ENCODE measurements around the gene KIF1A. TPM values are rescaled to one million over a fixed set of nuclear protein-coding genes. Genes with fewer than 3 reads are reported as not detected.

Gene KIF1A
- total RNA-seq, 1 experiment from 2014 or later: 279 TPM

DNA sequence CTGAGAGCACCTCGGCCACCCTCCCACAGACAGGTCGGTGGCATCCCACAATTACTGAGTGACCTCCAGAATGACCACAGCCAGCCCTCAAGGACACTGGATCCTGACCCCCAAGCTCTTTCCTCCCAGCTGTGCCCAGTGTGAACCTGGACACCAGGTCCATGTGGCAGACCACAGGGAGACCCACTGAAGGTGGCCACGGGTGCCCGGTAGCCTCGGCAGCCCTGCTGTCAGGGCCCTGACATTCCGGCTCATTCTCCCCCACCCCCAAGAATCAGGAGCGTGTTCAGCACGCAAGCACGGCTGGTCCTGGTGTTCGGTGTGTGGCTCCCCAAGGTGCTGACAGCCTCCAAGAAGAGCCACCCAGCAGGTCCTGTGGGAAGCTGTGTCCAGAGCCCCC is 95.6 kb downstream of the KIF1A start (continued):
- TF ChIP-seq, protein P1, sequence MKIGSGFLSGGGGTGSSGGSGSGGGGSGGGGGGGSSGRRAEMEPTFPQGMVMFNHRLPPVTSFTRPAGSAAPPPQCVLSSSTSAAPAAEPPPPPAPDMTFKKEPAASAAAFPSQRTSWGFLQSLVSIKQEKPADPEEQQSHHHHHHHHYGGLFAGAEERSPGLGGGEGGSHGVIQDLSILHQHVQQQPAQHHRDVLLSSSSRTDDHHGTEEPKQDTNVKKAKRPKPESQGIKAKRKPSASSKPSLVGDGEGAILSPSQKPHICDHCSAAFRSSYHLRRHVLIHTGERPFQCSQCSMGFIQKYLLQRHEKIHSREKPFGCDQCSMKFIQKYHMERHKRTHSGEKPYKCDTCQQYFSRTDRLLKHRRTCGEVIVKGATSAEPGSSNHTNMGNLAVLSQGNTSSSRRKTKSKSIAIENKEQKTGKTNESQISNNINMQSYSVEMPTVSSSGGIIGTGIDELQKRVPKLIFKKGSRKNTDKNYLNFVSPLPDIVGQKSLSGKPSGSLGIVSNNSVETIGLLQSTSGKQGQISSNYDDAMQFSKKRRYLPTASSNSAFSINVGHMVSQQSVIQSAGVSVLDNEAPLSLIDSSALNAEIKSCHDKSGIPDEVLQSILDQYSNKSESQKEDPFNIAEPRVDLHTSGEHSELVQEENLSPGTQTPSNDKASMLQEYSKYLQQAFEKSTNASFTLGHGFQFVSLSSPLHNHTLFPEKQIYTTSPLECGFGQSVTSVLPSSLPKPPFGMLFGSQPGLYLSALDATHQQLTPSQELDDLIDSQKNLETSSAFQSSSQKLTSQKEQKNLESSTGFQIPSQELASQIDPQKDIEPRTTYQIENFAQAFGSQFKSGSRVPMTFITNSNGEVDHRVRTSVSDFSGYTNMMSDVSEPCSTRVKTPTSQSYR (CRISPR knock-in tag; IDR thresholded peaks at IDR 0.05): no peak
- TF ChIP-seq, protein P2, sequence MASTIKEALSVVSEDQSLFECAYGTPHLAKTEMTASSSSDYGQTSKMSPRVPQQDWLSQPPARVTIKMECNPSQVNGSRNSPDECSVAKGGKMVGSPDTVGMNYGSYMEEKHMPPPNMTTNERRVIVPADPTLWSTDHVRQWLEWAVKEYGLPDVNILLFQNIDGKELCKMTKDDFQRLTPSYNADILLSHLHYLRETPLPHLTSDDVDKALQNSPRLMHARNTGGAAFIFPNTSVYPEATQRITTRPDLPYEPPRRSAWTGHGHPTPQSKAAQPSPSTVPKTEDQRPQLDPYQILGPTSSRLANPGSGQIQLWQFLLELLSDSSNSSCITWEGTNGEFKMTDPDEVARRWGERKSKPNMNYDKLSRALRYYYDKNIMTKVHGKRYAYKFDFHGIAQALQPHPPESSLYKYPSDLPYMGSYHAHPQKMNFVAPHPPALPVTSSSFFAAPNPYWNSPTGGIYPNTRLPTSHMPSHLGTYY (CRISPR knock-in tag; IDR thresholded peaks at IDR 0.05): no peak
- TF ChIP-seq, protein P3, sequence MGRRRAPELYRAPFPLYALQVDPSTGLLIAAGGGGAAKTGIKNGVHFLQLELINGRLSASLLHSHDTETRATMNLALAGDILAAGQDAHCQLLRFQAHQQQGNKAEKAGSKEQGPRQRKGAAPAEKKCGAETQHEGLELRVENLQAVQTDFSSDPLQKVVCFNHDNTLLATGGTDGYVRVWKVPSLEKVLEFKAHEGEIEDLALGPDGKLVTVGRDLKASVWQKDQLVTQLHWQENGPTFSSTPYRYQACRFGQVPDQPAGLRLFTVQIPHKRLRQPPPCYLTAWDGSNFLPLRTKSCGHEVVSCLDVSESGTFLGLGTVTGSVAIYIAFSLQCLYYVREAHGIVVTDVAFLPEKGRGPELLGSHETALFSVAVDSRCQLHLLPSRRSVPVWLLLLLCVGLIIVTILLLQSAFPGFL (CRISPR knock-in tag; IDR thresholded peaks at IDR 0.05; ENCODE audit: borderline replicate concordance): no peak

DNA sequence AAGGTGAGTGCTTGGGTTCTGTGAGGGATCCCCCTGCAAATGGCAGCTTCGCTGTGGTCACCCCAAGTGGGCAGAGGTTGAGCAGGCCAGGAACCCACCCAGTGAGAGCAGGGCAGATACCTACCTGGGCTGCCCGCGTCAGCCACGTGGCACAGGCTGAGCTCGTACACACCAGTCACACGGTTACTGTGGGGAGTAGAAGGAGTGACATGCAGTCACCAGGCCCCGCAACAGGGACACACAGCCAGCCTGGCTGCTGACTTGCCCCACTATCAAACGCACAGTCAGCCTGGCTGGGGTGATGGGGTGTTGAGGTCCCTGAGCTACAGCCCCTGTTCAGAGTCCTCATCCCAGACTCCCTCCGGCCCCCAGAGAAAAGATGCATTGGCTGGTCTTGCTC is 96.2 kb downstream of the KIF1A start:
- Mint-ChIP-seq H3K36me3 (peaks cover 34% of the 10 kb centered on the region), H3K27ac (no peak overlapping the region), H3K4me3 (no peak overlapping the region), H3K9me3 (no peaks in the 10 kb centered on the region), H3K27me3 (ENCODE audit: low read depth) (no peaks in the 10 kb centered on the region), H3K4me1 (no peaks in the 10 kb centered on the region)
- ChIA-PET CTCF (interaction anchor here (0.9 to 1.3 kb wide), 2 partner anchors 9 kb away, joined by 3 to 4 read pairs; no protein-coding TSS in a partner anchor), POLR2A (interaction anchor here (0.9 kb wide), 1 partner anchor 40 kb away, joined by 3 read pairs; no protein-coding TSS in a partner anchor)
- ATAC-seq: no peak
- TF ChIP-seq TEAD1 (CRISPR knock-in tag; IDR thresholded peaks at IDR 0.05) (no peak), RELA (CRISPR knock-in tag; IDR thresholded peaks at IDR 0.05; ENCODE audit: borderline replicate concordance) (no peak), ZNF423 (CRISPR knock-in tag; IDR thresholded peaks at IDR 0.05) (no peak), ELF4 (CRISPR knock-in tag; IDR thresholded peaks at IDR 0.05; ENCODE audit: low read depth) (no peak), GRHL2 (CRISPR knock-in tag; IDR thresholded peaks at IDR 0.05; ENCODE audit: insufficient replicate concordance, severe bottlenecking) (no peak), HMGA2 (CRISPR knock-in tag; IDR thresholded peaks at IDR 0.05) (no peak), SP1 (CRISPR knock-in tag; conservative IDR thresholded peaks at IDR 0.05) (no peak)
- TF ChIP-seq, protein P1 (CRISPR knock-in tag; IDR thresholded peaks at IDR 0.05): no peak
- no peak for DNase-seq (ENCODE audit: low spot score)

DNA sequence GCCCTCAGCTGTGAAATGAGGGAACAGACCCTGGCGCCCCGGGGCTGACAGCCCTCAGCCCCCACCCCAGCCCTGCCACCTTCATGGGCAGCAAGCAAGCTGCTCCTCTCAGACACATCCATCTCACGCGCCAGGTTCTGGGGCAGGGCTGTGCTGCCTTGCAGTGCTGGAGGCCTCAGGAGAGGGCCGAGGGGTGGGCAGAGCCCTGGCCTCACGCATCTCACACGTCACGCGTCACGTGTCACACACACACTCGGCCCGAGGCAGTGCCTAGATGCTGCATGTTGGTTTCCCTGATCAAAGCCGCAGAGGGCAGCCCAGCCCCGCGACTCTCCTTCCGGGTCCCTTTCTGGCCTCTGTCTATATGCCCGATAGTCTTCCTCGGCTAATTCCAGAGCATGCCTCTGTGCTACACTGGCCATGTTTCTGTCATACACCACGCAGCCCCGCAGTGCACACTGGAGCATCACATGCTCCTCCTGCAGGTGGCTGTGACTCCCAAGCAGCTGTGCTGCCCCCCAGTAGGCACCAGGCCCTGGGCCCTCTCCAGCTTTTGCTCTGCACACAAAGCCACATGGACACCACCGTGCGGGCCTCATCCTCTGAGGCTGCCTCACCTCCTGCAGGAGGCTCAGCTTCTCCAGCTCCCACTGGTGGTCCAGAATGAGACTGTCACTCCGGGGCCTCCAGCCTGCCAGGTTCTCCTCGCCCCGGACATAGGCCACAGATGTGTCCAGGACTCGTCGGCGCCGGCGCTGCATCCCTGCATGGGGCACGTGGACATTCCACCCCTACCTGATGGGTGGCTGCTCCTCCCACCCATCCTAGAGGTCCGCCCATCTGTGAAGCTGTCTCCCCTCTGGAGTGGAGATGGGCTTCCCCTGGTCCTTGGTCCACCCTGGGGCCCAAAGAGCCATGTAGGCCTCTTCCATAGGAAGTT is 97.0 kb downstream of the KIF1A start:
- ATAC-seq (no peak; the same call in 1 of the 2 replicates), DNase-seq (ENCODE audit: low spot score) (no peak)
- Mint-ChIP-seq H3K4me1 (no peaks in the 10 kb centered on the region), H3K36me3 (peaks cover 32% of the 10 kb centered on the region), H3K27ac (no peak overlapping the region), H3K4me3 (no peak overlapping the region), H3K9me3 (no peaks in the 10 kb centered on the region), H3K27me3 (ENCODE audit: low read depth) (no peaks in the 10 kb centered on the region)
- POLR2A ChIA-PET: interaction anchor here (0.8 to 0.9 kb wide), 2 partner anchors 41 to 67 kb away, joined by 3 read pairs; no protein-coding TSS in a partner anchor
- CTCF ChIA-PET: interaction anchor here (0.9 to 1.3 kb wide), 2 partner anchors 8 to 10 kb away, joined by 3 to 4 read pairs; no protein-coding TSS in a partner anchor
- TF ChIP-seq NFE2L1 (CRISPR knock-in tag; IDR thresholded peaks at IDR 0.05) (no peak), ZNF416 (CRISPR knock-in tag; IDR thresholded peaks at IDR 0.05) (no peak), SMAD3 (CRISPR knock-in tag; IDR thresholded peaks at IDR 0.05; ENCODE audit: borderline replicate concordance) (no peak), ZNF671 (CRISPR knock-in tag; IDR thresholded peaks at IDR 0.05) (no peak)
- TF ChIP-seq, protein P4, sequence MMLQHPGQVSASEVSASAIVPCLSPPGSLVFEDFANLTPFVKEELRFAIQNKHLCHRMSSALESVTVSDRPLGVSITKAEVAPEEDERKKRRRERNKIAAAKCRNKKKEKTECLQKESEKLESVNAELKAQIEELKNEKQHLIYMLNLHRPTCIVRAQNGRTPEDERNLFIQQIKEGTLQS (CRISPR knock-in tag; conservative IDR thresholded peaks at IDR 0.05): no peak
- TF ChIP-seq, protein P5, sequence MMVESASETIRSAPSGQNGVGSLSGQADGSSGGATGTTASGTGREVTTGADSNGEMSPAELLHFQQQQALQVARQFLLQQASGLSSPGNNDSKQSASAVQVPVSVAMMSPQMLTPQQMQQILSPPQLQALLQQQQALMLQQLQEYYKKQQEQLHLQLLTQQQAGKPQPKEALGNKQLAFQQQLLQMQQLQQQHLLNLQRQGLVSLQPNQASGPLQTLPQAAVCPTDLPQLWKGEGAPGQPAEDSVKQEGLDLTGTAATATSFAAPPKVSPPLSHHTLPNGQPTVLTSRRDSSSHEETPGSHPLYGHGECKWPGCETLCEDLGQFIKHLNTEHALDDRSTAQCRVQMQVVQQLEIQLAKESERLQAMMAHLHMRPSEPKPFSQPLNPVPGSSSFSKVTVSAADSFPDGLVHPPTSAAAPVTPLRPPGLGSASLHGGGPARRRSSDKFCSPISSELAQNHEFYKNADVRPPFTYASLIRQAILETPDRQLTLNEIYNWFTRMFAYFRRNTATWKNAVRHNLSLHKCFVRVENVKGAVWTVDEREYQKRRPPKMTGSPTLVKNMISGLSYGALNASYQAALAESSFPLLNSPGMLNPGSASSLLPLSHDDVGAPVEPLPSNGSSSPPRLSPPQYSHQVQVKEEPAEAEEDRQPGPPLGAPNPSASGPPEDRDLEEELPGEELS (CRISPR knock-in tag; IDR thresholded peaks at IDR 0.05): no peak
- TF ChIP-seq, protein P6, sequence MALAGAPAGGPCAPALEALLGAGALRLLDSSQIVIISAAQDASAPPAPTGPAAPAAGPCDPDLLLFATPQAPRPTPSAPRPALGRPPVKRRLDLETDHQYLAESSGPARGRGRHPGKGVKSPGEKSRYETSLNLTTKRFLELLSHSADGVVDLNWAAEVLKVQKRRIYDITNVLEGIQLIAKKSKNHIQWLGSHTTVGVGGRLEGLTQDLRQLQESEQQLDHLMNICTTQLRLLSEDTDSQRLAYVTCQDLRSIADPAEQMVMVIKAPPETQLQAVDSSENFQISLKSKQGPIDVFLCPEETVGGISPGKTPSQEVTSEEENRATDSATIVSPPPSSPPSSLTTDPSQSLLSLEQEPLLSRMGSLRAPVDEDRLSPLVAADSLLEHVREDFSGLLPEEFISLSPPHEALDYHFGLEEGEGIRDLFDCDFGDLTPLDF (CRISPR knock-in tag; IDR thresholded peaks at IDR 0.05): no peak
